Peyer's patch (tissue), 4 donors: ENCODE data around the gene SERHL2.

ENCODE experiments used
- CTCF ChIP-seq, 6 experiments: fragments of 450-650 bp in 4 of 6; fragments of 200-600 bp in 2 of 6; sonication (generic) in 1 of 6; IDR thresholded peaks; one replicate each; pipeline ENCODE4 v1.5.1; 2017 to 2019; ENCODE audit warnings: antibody characterized with exemption in 6 of 6, mild to moderate bottlenecking in 3 of 6, moderate library complexity in 1 of 6
- POLR2A ChIP-seq, 2 donors: fragments of 450-650 bp; IDR thresholded peaks; one replicate each; pipeline ENCODE4 v1.5.1; 2017; ENCODE audit warnings: antibody characterized with exemption in 2 of 2, mild to moderate bottlenecking in 2 of 2, moderate library complexity in 2 of 2

- TF ChIP-seq CTCF (IDR thresholded peaks at IDR 0.05) (no peak), POLR2A (IDR thresholded peaks at IDR 0.05) (no peak)
Observed at GRCh38 chr22:42562279-42562678, 8.5 kb downstream of the SERHL2 start.
